Fibroblast of villous mesenchyme (primary cell): ENCODE results near the gene TRIML2. TPM values are rescaled to one million over a fixed set of nuclear protein-coding genes. Genes with fewer than 3 reads are reported as not detected.

ENCODE experiments used
- DNase-seq: peaks from one replicate; pipeline ENCODE4 v3.0.0-alpha.2; 2010; ENCODE audit warnings: low read depth
- H3K4me3 ChIP-seq: 2 replicates; pipeline ENCODE4 v1.5.1; 2011; ENCODE audit warnings: low read depth, mild to moderate bottlenecking, low read length
- CTCF ChIP-seq: IDR thresholded peaks from 2 replicates; pipeline ENCODE4 v1.5.1; 2012; ENCODE audit warnings: low read depth, mild to moderate bottlenecking, low read length; ENCODE audit not compliant: insufficient read depth
- small RNA-seq: library from RNA; depleted of rRNA; stranded (forward); fragments of <200 nt; gene quantifications from one replicate; pipeline ENCODE3, GENCODE V24; 2012
- total RNA-seq: library from RNA; depleted of rRNA; stranded (reverse); fragments of >200 nt; gene quantifications from 2 replicates; pipeline ENCODE4 v1.2.3, GENCODE V29; 2012

The TRIML2 gene
- total RNA-seq, 1 donor = not detected

GRCh38 chr4:188042191-188042590 lies 67.2 kb downstream of the TRIML2 start:
- no peak overlapping the region for H3K4me3 ChIP-seq
- no peak for TF ChIP-seq CTCF
- no peak for DNase-seq

GRCh38 chr4:188041721-188042120 lies 67.7 kb downstream of the TRIML2 start:
- TF ChIP-seq CTCF = no peak
- no peak for DNase-seq
- no peak overlapping the region for H3K4me3 ChIP-seq

Small RNAs within 50 kb of the gene (small RNA-seq; reads per million reads assigned to genes)
- gene RNU6-173P = not detected

Other genes starting within 250 kb of the TRIML2 start
- under 0.01 TPM in 1 of 2 replicates, not detected in the other for gene ZFP42, start 113.8 kb downstream of the TRIML2 start, total RNA-seq
- not detected in 2 replicates for gene TRIML1, start 29.8 kb upstream of the TRIML2 start, total RNA-seq